Lower lobe of right lung (tissue), 2 donors: ENCODE results near the gene AP1S2. TPM values are rescaled to one million over a fixed set of nuclear protein-coding genes. Genes with fewer than 3 reads are reported as not detected.

Source experiments
- ATAC-seq, 2 donors: fragments of 200-7000 bp; cut with Tn5 transposase; one replicate each; pipeline ENCODE4 v1.9.1; 2020 to 2022; ENCODE audit warnings: mild to moderate bottlenecking in 2 of 2, moderate library complexity in 2 of 2
- DNase-seq: peaks from one replicate; pipeline ENCODE4 v3.0.0-alpha.2; 2020
- H3K27ac ChIP-seq: fragments of 200-600 bp; one replicate; pipeline ENCODE4 v1.8.0; 2022
- H3K27me3 ChIP-seq: fragments of 200-600 bp; one replicate; pipeline ENCODE4 v1.8.0; 2022; ENCODE audit warnings: low read depth
- H3K36me3 ChIP-seq: fragments of 200-600 bp; one replicate; pipeline ENCODE4 v1.8.0; 2022; ENCODE audit warnings: mild to moderate bottlenecking
- H3K4me1 ChIP-seq: fragments of 200-600 bp; one replicate; pipeline ENCODE4 v1.8.0; 2022
- H3K4me3 ChIP-seq: fragments of 200-600 bp; one replicate; pipeline ENCODE4 v1.8.0; 2022; ENCODE audit warnings: mild to moderate bottlenecking
- H3K9me3 ChIP-seq: fragments of 200-600 bp; one replicate; pipeline ENCODE4 v1.8.0; 2022
- CTCF ChIP-seq: fragments of 200-600 bp; IDR thresholded peaks from one replicate; pipeline ENCODE4 v1.8.0; 2022; ENCODE audit warnings: antibody characterized with exemption, mild to moderate bottlenecking
- intact Hi-C: fragments of 100-400 bp; cut with DNase I; formaldehyde crosslinking; loops from one replicate; pipeline ENCODE4 v1.11.0; 2022
- total RNA-seq: library from RNA; stranded (reverse); fragmentation: NEBNext Ultra II Directional; extraction: Animal tissue kit (Norgen Biotek cat#: 25700); gene quantifications from one replicate; pipeline ENCODE4 v1.2.1, GENCODE V29; 2021
- donor health status: DM: no; HTN: yes; CAD: no; lungs with severe emphysema.

AP1S2 gene
- total RNA-seq, 1 donor from 2014 or later, result 38.5 TPM

GRCh38 chrX:15855568-15856221, 1.1 kb upstream of the AP1S2 start:
- Histone ChIP-seq H3K27ac (peak overlapping the region; percentile 90), H3K4me1 (no peaks in the 10 kb centered on the region), H3K27me3 (no peaks in the 10 kb centered on the region), H3K9me3 (no peaks in the 10 kb centered on the region), H3K36me3 (no peaks in the 10 kb centered on the region), H3K4me3 (peak overlapping the region; percentile 65)
- DNase-seq (no peak), ATAC-seq (no peak)
- no peak for TF ChIP-seq CTCF
- intact Hi-C loops, result no loop called here

GRCh38 chrX:15854080-15854655, 445 bp downstream of the AP1S2 start:
- no peaks in the 10 kb centered on the region for H3K4me1 ChIP-seq
- H3K27me3 ChIP-seq, result no peaks in the 10 kb centered on the region
- intact Hi-C loops, result no loop called here
- DNase-seq (peak; percentile 65), ATAC-seq (peak; percentile 31 to 39)
- peak overlapping the region; percentile 90 for H3K27ac ChIP-seq
- no peaks in the 10 kb centered on the region for H3K9me3 ChIP-seq
- H3K36me3 ChIP-seq, result no peaks in the 10 kb centered on the region
- TF ChIP-seq CTCF, result peak; percentile 29
- peak overlapping the region; percentile 65 for H3K4me3 ChIP-seq

- ATAC-seq (no peak), DNase-seq (no peak)
- TF ChIP-seq CTCF, result no peak
- H3K27me3 ChIP-seq, result no peaks in the 10 kb centered on the region
- intact Hi-C loops, result no loop called here
- H3K4me1 ChIP-seq, result no peaks in the 10 kb centered on the region
- H3K9me3 ChIP-seq, result no peaks in the 10 kb centered on the region
- H3K27ac ChIP-seq, result peak overlapping the region; percentile 90
- no peaks in the 10 kb centered on the region for H3K36me3 ChIP-seq
- H3K4me3 ChIP-seq, result peak overlapping the region; percentile 65
Measured at GRCh38 chrX:15853586-15854079, 980 bp downstream of the AP1S2 start.

- no peak overlapping the region for H3K27ac ChIP-seq
- intact Hi-C loops, result no loop called here
- no peaks in the 10 kb centered on the region for H3K4me1 ChIP-seq
- DNase-seq, result no peak
- H3K9me3 ChIP-seq, result no peaks in the 10 kb centered on the region
- H3K36me3 ChIP-seq, result peaks cover 9% of the 10 kb centered on the region
- H3K4me3 ChIP-seq, result no peak overlapping the region
- H3K27me3 ChIP-seq, result no peaks in the 10 kb centered on the region
- ATAC-seq, result no peak
- peak; percentile 19 for TF ChIP-seq CTCF
Measured at GRCh38 chrX:15849555-15849954, 5.1 kb downstream of the AP1S2 start.

GRCh38 chrX:15848576-15848975, 6.0 kb downstream of the AP1S2 start:
- DNase-seq (no peak), ATAC-seq (peak in 1 of 2 donors; percentile 83)
- no peak overlapping the region for H3K4me3 ChIP-seq
- H3K27ac ChIP-seq, result no peak overlapping the region
- TF ChIP-seq CTCF, result no peak
- no peaks in the 10 kb centered on the region for H3K9me3 ChIP-seq
- H3K27me3 ChIP-seq, result no peaks in the 10 kb centered on the region
- no peaks in the 10 kb centered on the region for H3K4me1 ChIP-seq
- intact Hi-C loops, result no loop called here
- peaks cover 19% of the 10 kb centered on the region for H3K36me3 ChIP-seq
